Astrocyte of the spinal cord (primary cell): ENCODE results near the gene CA4.
A peak's percentile ranks its signal among the peaks of the same experiment; 100 is the strongest.
"Not testable (repeated sequence)": the region's sequence is repeated elsewhere in the genome, so short reads cannot be mapped to it uniquely, and the experiment has no call there.

Experiments
- DNase-seq: peaks from one replicate; pipeline ENCODE4 v3.0.0; 2011; ENCODE audit warnings: low read depth, low spot score
- H3K4me3 ChIP-seq: 2 replicates; pipeline ENCODE4 v1.5.1; 2011; ENCODE audit warnings: low read depth, mild to moderate bottlenecking, low read length, moderate library complexity
- in situ Hi-C: cut with HindIII; loops from 2 replicates; pipeline ENCODE4 v1.10.0; 2017; ENCODE audit warnings: low sequenced_read_pairs
- TF ChIP-seq, protein P1 (sequence below): IDR thresholded peaks from 2 replicates; pipeline ENCODE4 v1.5.1; 2012; ENCODE audit warnings: low read depth, mild to moderate bottlenecking, low read length, inconsistent platforms

The CA4 gene

DNA sequence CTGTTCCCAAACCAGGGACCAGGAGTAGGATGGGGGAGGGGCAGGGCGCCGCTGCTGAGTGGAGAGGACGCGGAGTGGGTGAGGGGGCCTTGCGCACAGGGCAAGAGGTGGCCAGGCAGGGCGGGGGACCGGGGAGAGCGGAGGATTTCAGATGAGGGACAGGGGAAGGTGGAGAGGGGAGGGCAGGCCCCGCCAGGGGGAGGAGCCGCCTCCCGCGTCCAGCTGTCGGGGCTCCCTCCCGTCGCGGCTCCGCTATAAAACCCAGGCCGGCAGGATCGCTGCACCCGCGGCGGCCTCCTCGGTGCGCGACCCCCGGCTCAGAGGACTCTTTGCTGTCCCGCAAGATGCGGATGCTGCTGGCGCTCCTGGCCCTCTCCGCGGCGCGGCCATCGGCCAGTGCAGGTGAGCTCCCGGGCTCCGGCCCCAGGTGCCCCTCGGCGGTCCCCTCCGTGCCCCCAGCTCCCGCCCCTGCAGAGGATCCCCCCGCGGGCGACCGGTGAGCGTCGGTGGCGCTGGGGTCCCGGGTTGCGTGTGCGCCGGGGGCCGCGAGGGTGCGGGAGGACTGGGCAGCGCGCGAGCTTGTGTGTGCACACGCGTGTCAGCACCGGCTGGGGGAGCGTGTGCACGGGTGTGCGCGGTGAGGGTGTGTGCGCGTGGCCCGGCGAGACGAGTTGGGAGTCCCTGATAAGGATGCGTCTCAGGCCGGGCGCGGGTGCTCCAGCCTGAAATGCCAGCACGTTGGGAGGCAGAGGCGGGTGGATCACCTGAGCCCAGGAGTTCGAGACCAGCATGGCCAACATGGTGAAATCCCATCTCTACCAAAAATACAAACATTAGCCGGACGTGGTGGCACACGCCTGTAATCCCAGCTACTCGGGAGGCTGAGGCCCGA, at the start of gene CA4:
CA4 (plus strand) TSS at position 283 of the 892 bp plus-strand sequence; CDS start at position 345, 62 bp downstream.
- TF ChIP-seq, protein P1, sequence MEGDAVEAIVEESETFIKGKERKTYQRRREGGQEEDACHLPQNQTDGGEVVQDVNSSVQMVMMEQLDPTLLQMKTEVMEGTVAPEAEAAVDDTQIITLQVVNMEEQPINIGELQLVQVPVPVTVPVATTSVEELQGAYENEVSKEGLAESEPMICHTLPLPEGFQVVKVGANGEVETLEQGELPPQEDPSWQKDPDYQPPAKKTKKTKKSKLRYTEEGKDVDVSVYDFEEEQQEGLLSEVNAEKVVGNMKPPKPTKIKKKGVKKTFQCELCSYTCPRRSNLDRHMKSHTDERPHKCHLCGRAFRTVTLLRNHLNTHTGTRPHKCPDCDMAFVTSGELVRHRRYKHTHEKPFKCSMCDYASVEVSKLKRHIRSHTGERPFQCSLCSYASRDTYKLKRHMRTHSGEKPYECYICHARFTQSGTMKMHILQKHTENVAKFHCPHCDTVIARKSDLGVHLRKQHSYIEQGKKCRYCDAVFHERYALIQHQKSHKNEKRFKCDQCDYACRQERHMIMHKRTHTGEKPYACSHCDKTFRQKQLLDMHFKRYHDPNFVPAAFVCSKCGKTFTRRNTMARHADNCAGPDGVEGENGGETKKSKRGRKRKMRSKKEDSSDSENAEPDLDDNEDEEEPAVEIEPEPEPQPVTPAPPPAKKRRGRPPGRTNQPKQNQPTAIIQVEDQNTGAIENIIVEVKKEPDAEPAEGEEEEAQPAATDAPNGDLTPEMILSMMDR: no peak
- in situ Hi-C loops: no loop called here
- DNase-seq: no peak
- no peak within 1 kb of the TSS for H3K4me3 ChIP-seq

DNA sequence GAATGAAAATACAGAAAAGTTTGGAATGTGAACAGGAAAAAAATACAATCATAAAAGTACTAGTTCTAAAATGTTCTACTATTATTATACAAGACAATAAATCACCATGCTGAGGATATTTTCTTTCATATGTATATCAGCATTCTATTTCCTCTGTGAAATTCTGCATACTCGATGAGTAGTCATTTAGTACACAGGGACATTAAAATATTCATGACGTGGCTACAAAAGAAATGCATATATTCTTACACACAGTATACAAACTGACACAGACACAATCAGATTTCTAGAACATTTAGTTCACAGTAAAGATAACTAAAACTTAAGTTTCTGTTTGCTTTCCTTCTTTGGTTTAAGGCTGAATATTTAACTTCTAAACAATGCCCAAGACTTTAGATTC, 49.2 kb upstream of the CA4 start:
- DNase-seq, in situ Hi-C loops, H3K4me3 ChIP-seq: not testable (repeated sequence)

DNA sequence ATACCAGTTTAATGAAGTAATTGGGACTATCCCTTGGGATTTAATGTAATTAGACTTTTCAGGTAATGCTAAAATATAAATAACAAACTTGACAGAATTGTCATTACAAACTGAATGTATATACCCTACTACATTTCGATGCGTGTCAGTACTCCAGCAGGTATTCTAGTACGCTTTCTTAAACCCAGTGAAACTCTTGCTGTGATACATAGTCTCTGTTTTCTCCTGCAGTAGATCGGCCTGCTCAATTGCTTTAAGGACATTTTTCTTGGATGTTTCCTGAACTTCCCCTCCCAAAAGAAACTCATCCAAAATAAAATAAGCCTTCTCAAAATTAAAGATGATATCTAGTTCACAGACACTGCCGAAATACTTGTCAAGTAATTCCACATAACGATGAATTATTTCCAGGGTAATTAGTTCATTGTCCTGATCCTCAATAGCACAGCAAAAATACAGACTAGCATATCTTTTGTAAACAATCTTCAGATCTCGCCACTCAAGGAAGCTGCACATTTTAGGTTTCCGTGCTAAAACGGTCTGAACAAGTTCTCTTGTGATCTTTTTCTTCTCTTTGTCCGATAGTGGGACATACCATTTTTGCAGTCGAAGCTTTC, 47.6 kb upstream of the CA4 start:
- in situ Hi-C loops, H3K4me3 ChIP-seq, DNase-seq: not testable (repeated sequence)

DNA sequence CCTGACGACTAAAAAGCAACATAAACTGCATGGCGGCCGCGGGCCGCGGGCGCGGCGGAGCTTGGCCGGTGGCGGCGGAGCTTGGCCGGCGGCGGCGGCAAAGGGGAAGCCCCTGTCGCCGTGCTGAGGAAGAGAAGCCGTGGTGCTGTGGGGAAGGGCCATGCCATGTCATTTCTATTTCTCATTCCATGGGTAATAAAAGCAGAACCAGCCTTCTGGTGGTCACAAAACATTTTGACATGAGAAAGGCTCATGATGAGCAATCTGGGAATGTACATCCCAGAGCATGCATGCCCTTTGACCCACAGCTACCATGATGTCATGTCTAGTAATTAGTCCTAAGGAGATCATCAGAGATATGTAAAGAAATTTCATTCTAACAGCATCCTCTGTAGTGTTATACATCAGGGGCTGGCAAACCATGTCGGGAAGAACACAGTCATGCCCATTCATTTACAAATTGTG, 47.1 kb upstream of the CA4 start:
- TF ChIP-seq, protein P1: no peak
- in situ Hi-C loops: no loop called here
- DNase-seq: peak; percentile 32
- H3K4me3 ChIP-seq: no peak overlapping the region

DNA sequence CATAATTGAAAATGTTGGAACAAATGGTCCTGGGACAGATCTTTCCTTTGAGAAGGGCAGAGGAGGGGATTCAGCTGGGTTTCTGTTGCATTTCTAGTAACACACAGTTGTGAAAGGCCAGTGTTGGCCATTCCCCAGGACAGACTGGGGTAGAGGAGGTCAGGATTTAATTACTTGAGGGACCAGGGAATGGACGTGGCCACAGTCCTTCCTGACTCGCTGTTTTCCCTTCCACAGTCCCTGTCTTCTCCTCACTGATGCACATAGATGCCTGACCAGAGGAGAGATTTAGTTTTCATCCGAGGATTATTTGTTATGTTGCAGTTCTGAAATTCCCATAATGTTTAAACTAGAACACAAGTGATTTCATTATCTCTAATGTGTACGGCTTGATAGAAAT, 45.8 kb upstream of the CA4 start:
- in situ Hi-C loops: no loop called here
- no peak for DNase-seq
- TF ChIP-seq, protein P1: no peak
- H3K4me3 ChIP-seq: no peak overlapping the region

DNA sequence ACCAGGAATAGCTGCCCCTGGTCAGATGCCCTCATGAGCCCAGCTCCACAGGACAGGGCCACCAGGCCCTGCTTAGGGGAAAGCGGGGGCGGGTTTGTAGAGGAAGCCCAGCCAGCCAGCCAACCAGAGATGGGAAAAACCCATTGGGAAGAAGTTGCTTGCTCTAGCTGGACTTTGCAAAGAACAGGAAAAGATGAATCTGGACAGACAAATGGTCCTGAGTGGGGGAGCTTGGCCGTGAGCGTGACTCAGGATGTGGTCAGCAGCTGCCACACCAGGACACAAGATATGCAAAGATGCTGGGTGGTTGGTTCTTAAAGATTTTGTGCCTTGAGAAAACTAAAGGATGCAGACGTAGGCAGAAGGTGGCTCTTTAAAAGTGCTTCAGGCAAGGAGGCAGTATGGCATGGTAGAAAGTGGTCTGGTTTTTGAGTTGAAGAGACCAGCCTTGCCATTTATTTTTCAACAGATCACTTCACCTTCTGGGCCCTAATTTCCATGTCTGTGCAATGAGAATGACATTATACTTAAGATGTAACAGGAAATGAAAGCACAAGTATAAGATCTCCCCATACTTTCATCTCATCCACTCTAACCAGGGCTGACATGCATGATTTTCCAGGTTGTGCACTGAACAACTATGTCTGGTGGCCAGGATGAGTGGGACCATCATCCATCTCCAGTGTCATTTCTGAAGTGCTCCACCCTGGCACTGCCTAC, 43.3 kb upstream of the CA4 start:
- in situ Hi-C loops: no loop called here
- TF ChIP-seq, protein P1: no peak
- H3K4me3 ChIP-seq: no peak overlapping the region
- peak; percentile 55 for DNase-seq

DNA sequence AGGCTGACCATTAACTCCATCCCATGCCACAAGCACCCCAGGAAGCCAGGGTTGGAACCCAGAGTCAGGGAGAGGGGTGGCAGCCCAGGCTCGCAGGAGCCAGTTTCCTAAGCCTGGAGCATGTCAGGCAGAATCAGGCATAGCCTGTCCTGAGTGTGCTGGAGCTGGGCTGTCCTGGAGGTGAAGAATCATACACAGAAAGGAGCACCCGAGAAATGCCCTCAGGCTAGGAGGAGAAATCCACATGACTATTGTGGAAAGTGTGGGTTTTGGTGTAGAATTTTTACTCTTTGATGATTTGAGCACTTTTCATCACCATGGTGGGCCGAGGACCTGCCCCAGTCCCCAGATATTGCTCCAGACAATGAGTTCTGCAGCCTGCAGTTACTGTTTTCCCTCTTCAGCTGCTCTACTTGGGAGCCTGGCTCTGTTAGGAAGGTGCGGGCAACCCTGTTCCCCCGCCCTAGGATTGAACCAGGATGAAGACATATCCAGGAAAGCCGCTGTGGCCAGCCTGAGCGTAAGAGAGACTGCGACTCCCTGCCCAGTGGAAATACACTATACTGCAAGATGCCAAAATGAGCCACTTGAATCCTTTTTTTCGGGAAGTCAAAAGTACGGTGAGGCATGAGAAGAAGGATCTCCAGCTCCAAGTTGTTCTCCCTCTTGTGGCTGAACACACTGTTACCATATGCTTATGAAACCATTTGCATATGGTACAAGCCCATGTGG, 42.1 kb upstream of the CA4 start:
- in situ Hi-C loops: no loop called here
- H3K4me3 ChIP-seq: no peak overlapping the region
- no peak for DNase-seq
- TF ChIP-seq, protein P1: peak; percentile 11

DNA sequence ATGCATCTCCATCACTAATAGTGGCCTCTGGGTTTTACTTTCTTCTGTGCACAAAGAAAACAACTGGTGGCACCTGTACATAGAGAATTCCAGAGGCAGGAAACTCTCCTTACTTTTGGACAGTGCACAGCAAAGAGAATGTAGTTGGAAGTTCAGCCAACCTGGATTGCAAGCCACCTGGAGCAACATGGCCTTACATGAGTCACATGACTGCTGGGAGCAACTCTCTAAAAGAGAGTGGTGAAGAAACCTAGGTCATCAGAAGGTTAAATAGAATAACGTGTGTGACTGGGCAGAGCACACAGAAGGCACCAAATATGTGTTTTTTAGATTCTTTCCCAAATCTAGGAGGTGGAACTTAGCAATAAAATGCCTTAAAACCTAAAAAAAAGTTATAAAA, 41.5 kb upstream of the CA4 start:
- H3K4me3 ChIP-seq, in situ Hi-C loops, DNase-seq: not testable (repeated sequence)
